HG03103 (cell line): ENCODE results near the gene ZBTB20.

Experiments used
- ATAC-seq: cut with Tn5 transposase; IDR thresholded peaks from one replicate; pipeline ENCODE4 v1.9.1; 2021; ENCODE audit warnings: low read depth; ENCODE audit not compliant: unreplicated experiment

The ZBTB20 gene

GRCh38 chr3:114441386-114441785 lies 705.7 kb downstream of the ZBTB20 start:
- no peak for ATAC-seq

- no peak for ATAC-seq
These were observed 706.4 kb downstream of the ZBTB20 start for GRCh38 chr3:114440700-114441099.

GRCh38 chr3:114439284-114439683 lies 707.8 kb downstream of the ZBTB20 start:
- ATAC-seq = no peak

- no peak for ATAC-seq
These were observed 709.2 kb downstream of the ZBTB20 start for GRCh38 chr3:114437897-114438296.

- no peak for ATAC-seq
These were observed 710.9 kb downstream of the ZBTB20 start for GRCh38 chr3:114436182-114436581.

- ATAC-seq = no peak
These were observed 711.5 kb downstream of the ZBTB20 start for GRCh38 chr3:114435386-114436115.

- ATAC-seq = no peak
These were observed 714.8 kb downstream of the ZBTB20 start for GRCh38 chr3:114432310-114432709.

GRCh38 chr3:114428044-114428595 lies 719.0 kb downstream of the ZBTB20 start:
- peak; percentile 89 for ATAC-seq

GRCh38 chr3:114427285-114428043 lies 719.6 kb downstream of the ZBTB20 start:
- no peak for ATAC-seq

- no peak for ATAC-seq
These were observed 722.8 kb downstream of the ZBTB20 start for GRCh38 chr3:114424337-114424736.

GRCh38 chr3:114421204-114421603 lies 725.9 kb downstream of the ZBTB20 start:
- no peak for ATAC-seq

- ATAC-seq = no peak
These were observed 727.0 kb downstream of the ZBTB20 start for GRCh38 chr3:114420072-114420471.

GRCh38 chr3:114418724-114419543 lies 728.2 kb downstream of the ZBTB20 start:
- ATAC-seq = peak; percentile 57

- peak; percentile 65 for ATAC-seq
These were observed 729.0 kb downstream of the ZBTB20 start for GRCh38 chr3:114418107-114418506.

GRCh38 chr3:114417675-114418074 lies 729.4 kb downstream of the ZBTB20 start:
- ATAC-seq = no peak

GRCh38 chr3:114417265-114417664 lies 729.8 kb downstream of the ZBTB20 start:
- no peak for ATAC-seq

- ATAC-seq = no peak
These were observed 735.0 kb downstream of the ZBTB20 start for GRCh38 chr3:114411811-114412803.

- no peak for ATAC-seq
These were observed 735.9 kb downstream of the ZBTB20 start for GRCh38 chr3:114411190-114411668.
